IPS DF 4.7 (cell line): ENCODE results near the gene CIPC.

Source experiments
- DNase-seq: peaks from one replicate; pipeline ENCODE4 v3.0.0-alpha.2; 2013; ENCODE audit warnings: low spot score; ENCODE audit errors: extremely low read depth

CIPC gene

GRCh38 chr14:77151245-77151644 is 53.2 kb downstream of the CIPC start:
- DNase-seq, result no peak

GRCh38 chr14:77151918-77152588 is 54.0 kb downstream of the CIPC start:
- DNase-seq, result no peak

GRCh38 chr14:77153802-77154201 is 55.7 kb downstream of the CIPC start:
- no peak for DNase-seq

DNA sequence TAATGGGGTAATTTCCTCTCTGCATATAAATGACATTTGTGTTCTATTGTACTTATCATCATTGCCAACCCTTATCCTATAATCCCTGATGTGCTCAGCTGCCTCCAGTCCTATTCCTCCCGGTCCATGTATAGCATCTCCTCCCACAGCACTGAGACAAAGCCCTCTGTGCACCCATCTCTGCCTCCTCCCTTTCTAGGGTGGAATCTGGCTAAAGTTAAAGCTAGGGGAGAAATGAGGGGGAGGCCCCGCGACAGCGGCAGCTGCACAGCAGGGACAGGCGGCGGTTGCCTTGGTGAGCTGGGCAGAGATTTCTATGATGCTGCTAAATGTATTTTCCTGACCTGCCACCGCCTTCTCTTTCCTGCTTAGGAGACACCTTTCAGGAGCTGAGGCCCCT is 56.4 kb downstream of the CIPC start:
- no peak for DNase-seq

DNA sequence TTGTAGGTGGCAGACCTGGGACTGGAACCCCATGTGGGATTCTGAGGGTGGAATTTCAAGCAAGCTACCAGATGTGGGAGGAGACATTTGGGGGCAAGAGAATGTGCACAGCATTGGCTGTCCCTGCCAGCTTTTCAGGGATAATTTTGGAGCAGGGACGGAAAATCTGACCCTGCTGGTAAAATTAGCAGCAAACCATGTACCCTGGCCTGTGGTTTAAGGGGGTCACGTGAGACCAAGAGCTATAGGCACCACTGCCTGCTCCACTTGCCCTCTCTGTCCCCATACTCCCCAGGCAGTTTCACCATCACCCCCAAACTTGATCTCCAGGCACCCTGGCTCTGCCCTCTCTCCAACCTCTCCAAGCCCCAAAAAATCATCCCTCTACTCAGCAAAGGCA is 57.0 kb downstream of the CIPC start:
- no peak for DNase-seq

GRCh38 chr14:77157740-77158139 is 59.7 kb downstream of the CIPC start:
- DNase-seq, result no peak

DNA sequence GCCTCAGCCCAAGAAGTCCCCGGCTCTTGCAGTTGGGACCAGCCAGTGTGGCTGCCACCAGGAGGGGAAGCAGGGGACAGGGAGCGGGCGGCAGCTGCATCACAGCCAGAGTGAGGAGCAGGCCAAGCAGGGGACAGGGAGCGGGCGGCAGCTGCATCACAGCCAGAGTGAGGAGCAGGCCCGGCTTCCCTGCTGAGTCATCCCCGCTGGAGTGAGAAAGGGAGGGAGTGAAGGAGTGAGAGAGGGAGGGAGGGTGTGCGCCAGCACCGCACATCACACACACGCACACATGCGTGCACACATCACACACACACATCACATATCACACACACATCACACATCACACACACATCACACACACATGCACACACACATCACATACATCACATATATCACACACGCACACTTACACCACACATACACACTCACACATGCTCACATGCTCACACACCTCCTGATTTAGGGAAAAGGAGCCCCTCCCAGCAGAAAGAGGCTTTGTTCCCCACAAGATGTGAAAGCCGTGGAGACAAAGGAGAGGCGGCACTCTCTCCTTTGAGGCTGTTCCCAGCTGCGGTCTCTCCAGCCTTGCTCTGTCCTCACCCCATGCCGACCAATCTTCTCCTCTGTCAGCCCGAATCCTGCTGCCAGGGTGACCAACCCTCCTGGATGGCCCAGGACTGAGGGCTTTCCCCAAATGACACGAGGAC is 60.3 kb downstream of the CIPC start:
- no peak for DNase-seq

- no peak for DNase-seq
Measured at GRCh38 chr14:77158882-77159255, 60.8 kb downstream of the CIPC start.

DNA sequence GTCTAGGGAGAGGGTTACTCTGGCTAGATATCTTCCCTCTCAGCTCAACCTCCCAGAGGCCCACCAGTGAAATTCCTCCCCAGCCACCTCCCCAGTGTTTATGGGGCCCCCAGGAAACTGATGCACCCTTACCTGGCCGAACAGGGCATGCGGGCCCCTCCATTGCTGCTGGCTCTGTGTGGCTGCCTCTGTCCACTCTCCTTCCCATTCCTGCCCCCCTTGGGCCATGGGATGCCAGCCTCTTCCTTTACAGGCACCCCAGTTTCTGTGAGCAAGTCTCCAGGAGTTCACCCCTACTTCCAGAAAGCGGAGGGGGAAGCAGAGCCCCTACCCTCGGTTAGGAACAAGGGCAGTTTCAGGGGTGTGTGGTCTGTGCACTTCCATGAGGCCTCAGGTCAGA is 63.0 kb downstream of the CIPC start:
- no peak for DNase-seq
